Fibroblast of skin of left biceps (primary cell): ENCODE results near the gene MID2.
"Not testable (repeated sequence)": the region's sequence is repeated elsewhere in the genome, so short reads cannot be mapped to it uniquely, and the experiment has no call there.

ENCODE experiments used
- DNase-seq, 2 experiments: peaks; one replicate each; pipeline ENCODE4 v3.0.0-alpha.2; 2013; ENCODE audit warnings: low read depth in 2 of 2

The MID2 gene

DNA sequence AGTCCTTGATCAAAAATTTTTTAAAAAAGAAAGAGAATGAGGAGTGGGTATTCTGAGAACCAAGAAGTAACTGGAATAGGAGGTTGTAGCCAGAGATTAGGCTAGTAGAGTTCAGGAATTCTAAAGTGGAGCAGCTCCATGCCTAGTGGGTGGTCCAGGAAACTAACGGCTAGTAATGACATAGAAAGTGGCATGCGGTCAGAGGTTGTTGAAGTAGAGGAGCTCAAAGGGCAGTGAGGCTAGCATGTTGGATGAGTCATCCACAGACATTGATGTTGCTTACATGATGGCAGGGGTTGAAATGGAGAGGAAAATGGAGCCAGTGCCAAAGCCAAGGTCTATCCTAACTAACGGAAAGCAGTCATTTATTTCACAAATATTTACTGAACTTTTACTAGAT, 114.4 kb downstream of the MID2 start:
- no peak for DNase-seq

DNA sequence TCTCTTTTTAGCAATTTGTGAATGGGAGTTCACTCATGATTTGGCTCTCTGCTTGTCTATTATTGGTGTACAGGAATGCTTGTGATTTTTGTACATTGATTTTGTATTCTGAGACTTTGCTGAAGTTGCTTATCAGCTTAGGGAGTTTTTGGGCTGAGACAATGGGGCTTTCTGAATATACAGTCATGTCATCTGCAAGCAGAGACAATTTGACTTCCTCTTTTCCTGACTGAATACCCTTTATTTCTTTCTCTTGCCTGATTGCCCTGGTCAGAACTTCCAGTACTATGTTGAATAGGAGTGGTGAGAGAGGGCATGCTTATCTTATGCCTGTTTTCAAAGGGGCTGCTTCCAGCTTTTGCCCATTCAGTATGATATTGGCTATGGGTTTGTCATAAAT, 129.7 kb downstream of the MID2 start:
- not testable (repeated sequence) for DNase-seq

DNA sequence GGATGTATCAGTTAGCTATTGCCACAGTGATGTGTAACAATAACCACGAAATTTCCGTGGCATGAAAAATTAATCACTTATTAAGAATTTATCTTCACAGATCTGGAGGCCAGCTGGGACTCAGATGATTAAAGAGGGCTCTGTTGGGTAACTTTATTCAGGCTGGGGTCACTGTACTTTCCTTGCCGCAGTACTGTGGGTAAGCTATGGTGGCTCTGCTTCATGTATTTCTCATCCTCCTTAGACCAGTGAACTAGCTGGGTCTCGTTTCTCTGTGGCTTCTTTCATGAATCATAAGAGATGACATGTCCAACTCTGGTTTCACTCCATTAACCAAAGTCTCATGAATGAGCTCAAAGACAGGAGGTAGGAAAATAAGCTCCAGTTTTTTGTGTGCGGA, 143.0 kb downstream of the MID2 start:
- no peak for DNase-seq

DNA sequence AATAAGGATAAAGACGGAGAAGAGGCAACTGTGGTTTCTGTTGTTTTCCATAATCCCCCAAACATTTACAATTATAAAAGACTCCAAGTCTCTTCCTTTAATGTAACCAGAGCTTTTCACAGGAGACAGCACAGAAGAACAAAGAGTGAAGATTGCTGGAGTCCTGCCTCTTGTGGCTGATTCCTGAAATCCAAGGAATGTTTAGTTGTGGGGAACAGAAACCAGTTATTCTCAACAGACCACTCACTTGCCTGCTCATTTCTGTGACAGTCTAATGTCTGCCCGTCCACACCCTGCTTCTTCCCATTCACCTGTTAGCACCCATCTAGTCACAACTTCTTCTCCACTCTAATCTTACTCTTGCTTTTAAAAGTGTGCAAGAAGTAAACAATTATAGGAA, 144.4 kb downstream of the MID2 start:
- no peak for DNase-seq

DNA sequence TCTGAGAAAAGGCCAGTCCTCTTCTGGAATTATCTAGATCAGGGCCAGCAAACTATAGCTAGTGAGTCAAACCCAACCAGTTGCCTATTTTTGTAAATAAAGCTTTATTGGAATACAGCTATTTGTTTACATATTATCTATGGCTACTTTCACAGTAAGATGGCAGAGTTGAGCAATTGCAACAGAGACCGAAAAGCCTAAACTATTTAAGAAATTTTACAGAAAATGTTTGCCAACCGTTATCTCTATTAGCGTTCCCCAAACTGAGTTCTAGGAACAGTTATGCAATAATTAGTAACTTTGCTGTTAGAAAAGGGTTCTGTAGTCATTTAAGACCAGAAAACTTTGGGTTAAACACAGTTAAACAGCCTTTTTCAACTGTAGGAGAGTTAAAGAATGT, 146.0 kb downstream of the MID2 start:
- DNase-seq, result no peak
